Fibroblast of skin of right biceps (primary cell): Measurements from ENCODE around the gene AGPAT1.

Experiments used
- DNase-seq: peaks from one replicate; pipeline ENCODE4 v3.0.0-alpha.2; 2013

AGPAT1 gene

DNA sequence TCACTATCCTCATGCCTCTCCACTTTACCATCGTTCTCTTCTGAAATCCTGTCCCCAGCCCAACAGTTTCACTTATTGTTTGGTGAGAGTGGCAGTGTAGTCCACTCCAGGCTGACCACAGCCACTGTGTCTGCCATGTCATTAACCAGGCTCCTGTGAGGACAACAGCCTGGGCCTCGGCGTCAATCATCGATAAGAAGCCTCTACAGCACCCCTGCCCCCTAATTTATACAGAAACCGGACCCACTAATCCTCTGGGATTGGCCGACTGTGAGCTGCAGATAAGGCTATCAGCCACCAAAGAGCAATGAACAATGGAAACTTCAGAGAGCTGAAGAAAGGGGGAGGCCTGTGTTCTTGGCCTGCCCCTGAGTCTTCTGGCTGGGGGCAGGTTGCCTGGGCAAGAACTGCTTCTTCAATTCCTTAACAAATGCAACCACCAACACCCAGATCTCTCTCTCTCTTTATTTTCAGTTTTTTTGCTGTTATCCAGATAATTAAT lies 8.1 kb downstream of the AGPAT1 start:
- no peak for DNase-seq

GRCh38 chr6:32167154-32167760 lies 8.6 kb downstream of the AGPAT1 start:
- no peak for DNase-seq

- DNase-seq, result no peak
Measured at GRCh38 chr6:32166411-32167061, 9.3 kb downstream of the AGPAT1 start.

- DNase-seq, result no peak
Measured at GRCh38 chr6:32164295-32164694, 11.6 kb downstream of the AGPAT1 start, which contains the start of gene EGFL8. Gene EGFL8, plus strand, starts transcription at chr6:32164595. Its CDS starts 1,571 bp downstream, at chr6:32166166.

- DNase-seq, result no peak
Measured at GRCh38 chr6:32163559-32164258, 12.2 kb downstream of the AGPAT1 start.

- DNase-seq, result no peak
Measured at GRCh38 chr6:32158052-32158451, 17.8 kb downstream of the AGPAT1 start.

DNA sequence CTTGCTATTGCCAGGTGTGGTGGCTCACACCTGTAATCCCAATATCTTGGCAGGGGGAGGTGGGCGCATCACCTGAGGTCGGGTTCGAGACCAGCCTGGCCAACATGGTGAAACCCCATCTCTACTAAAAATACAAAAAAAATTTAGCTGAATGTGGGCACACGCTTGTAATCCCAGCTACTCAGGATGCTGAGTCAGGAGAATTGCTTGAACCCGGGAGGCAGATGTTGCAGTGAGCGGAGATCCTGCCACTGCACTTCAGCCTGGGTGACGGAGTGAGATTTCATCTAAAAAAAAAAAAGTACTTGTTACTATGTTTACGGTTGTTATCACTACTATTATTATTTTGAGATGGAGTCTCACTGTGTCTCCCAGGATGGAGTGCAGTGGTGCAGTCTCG lies 19.0 kb downstream of the AGPAT1 start:
- no peak for DNase-seq

- peak; percentile 69 for DNase-seq
Measured at GRCh38 chr6:32154514-32155161, 21.2 kb downstream of the AGPAT1 start.

- DNase-seq, result peak; percentile 96
Measured at GRCh38 chr6:32153564-32154513, 22.0 kb downstream of the AGPAT1 start, which contains the start of gene PPT2. Gene PPT2, plus strand, starts transcription at chr6:32154141. Its CDS starts 454 bp downstream, at chr6:32154595.

DNA sequence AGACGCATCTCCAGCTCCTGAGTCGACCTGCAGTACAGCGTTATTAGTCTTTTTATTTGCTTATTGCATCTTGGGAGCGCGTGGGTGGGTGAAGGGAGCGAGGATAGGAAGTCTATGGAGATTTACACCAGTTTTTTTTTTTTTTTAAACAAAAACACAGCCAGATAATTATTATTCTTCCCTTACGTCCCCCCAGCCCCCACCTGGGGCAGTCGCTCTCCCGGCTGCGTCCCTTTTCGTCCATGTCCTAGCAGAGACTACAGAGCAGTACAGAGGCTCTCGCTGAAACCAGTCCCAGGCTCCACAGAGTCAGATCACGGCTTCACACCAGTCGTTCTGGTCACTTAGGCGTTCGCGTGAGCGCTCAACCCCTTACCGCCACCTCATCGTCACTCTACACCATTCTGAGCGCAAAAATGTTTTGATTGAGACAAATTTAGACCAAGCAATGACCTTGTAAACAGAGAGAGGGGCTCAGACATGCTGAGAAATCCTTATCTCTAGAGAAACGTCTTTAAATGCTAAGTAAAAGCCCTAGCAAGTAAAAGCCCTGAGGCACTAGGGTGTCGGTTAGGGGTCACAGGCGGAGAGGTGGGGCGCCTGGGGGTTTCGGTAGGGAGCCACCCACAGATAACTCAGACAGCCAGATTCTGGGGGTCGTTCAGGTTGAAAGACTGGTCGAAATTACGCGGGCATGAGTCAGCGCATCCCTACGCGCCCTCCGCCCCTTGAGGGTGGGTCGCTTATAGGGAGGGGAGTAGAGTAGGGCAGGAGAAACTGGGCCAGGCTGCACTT lies 22.9 kb downstream of the AGPAT1 start:
- DNase-seq, result peak; percentile 54

GRCh38 chr6:32151863-32152768 lies 23.8 kb downstream of the AGPAT1 start, which contains the start of gene PRRT1:
Gene PRRT1, minus strand, starts transcription at chr6:32151939. Its CDS starts 112 bp downstream, at chr6:32151827.
- peak; percentile 26 for DNase-seq

GRCh38 chr6:32151181-32151862 lies 24.6 kb downstream of the AGPAT1 start:
- no peak for DNase-seq

DNA sequence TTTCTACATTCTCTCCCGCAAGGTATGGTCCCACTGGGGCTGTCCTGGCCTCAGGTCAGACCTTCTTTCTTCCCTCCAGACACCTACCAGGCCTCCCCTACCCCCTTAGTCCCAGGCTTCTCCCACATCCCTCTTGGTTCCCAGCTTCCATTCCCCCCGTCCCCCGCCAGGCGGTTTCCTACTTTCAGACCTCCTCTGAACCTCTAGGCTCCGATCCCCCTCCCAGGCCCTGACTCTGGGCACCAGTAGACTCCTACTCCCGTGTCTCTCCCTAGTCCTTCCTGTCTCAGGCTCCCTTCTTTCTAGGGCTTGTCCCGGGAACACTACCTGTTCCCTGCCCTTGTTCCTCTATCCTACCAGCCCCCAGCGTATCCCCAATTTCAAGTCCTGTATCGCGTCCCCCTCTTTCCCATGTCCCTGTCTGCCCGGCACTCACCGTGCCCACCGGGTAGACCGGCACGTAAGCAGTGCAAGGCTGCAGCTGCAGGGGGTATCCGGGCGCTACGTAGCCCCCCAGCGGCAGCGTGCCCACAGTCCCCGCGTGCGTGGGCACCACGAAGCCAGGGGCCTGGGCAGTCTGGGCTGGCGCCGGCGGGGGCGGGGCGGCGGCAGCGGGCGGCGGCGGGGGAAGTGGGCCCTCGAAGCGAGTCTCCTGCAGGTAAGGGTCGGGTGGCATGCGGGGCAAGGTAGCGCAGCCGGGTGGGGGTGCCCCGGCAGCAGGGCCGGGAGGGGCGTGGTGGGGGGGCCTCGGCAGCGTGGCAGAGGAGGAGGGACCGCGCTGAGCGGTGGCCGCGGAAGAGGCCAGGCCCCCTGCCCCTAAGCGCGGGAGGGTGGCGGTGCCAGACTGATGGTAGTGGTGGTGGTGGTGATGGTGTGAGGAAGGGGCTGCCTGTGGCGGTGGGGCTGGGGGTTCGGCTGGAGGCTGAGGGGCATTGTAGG lies 25.7 kb downstream of the AGPAT1 start:
- no peak for DNase-seq

- DNase-seq, result no peak
Measured at GRCh38 chr6:32149092-32149755, 26.7 kb downstream of the AGPAT1 start.

DNA sequence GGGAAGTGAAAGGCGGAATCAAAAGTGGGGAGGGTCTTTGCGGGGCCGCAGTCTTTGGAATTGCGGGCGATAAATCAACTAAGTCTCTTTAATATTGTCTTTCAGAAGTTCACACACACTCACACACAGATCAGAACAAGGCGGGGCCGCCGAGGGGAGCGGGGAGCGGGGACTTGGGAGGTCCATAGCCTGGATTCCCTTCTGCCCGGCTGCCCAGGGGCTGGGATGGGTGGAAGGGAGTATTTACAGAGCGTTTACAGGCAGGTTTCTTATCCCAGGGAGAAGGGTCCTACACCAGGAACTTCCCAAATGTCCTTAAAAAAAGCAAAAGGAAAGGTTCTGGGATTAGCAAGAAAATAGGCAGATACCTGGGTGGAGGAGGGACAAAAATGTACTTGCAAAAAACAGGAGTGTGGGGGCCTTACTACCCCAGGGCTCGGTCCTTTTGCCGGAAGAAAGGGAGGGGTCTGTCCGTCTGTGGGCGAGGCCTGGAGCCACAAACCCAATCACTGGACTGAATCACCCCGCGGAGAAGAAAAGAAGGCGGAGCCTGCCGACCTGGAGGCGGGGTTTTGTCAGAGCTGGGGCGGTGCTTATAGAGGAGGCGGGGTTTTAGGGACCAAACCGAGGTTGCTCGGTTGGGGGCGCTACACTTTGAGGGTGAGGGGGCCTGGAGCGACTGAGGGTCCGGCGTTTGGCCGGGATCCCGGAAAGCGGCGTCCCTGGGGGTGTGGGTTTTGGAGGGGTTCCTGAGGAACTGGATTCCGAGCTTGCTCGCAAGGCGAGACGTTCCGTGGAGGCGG lies 27.4 kb downstream of the AGPAT1 start:
- DNase-seq, result peak; percentile 40

DNA sequence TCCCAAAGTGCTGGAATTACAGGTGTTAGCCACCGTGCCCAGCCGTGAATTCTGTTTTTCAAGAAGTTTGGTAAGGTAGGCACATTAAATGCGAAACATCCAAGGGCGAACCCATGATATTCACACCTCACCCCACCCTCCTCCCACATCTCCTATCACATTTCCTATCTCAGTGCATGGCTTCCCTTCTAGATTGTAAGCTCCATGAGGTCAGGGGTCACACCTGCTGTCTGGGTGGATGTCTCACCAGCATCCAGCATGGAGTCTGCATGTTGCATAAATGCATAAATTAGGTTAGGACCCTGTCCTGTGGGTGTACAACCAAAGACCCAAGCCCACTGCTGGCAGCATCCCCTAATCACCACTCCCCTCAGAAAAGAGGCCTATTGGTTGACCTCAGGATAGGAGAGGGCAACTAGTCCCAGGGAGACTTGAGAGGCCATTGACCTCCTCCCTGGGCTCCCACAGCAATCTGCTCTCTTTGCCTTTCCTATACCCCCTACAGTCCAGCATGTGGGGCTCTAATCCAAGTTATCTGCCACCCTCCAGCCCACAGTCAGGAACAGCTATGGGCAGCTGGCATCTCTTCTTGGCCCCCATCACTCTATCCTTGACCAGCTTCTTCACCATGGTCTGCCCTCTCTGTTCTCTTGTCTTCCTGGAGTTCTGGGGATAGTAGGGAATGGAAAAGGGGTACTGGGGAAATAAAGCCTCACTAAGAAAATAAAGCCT lies 28.3 kb downstream of the AGPAT1 start:
- DNase-seq, result no peak
